NCI-H510A treated with DMSO at 0.1 percent for 48 hours (cell line): ENCODE results near the gene C9orf72.

Experiments used
- DNase-seq: peaks from one replicate; lab custom pipeline; 2025; lab: John Stamatoyannopoulos, UW

C9orf72 gene

GRCh38 chr9:27538647-27539046 is 34.6 kb downstream of the C9orf72 start:
- DNase-seq: no peak

- DNase-seq: no peak
Observed at GRCh38 chr9:27537756-27538155, 35.5 kb downstream of the C9orf72 start.

- no peak for DNase-seq
Observed at GRCh38 chr9:27537027-27537435, 36.2 kb downstream of the C9orf72 start.

- no peak for DNase-seq
Observed at GRCh38 chr9:27536168-27536567, 37.1 kb downstream of the C9orf72 start.

DNA sequence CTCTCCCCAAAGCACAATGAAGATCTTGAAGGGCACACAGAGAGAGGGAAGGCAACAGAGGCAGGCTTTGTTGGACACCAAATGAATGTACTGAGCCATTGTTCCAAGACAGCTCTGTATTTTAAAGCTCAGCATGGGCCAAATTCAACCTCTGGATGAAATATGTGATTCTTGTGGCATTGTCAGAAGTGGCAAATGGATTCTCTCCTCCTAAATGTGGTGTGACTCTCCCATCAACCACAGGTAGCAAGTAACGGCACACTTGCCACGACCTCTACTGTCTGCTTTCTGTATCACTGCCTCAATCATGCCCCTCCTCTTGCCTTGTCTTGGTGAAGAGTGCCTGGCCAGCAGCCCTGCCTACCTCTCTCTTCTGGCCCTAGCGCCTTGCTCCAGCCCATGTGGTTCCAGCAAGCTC is 37.6 kb downstream of the C9orf72 start:
- DNase-seq: no peak

- no peak for DNase-seq
Observed at GRCh38 chr9:27534658-27535209, 38.5 kb downstream of the C9orf72 start.

- DNase-seq: no peak
Observed at GRCh38 chr9:27534131-27534530, 39.1 kb downstream of the C9orf72 start.

DNA sequence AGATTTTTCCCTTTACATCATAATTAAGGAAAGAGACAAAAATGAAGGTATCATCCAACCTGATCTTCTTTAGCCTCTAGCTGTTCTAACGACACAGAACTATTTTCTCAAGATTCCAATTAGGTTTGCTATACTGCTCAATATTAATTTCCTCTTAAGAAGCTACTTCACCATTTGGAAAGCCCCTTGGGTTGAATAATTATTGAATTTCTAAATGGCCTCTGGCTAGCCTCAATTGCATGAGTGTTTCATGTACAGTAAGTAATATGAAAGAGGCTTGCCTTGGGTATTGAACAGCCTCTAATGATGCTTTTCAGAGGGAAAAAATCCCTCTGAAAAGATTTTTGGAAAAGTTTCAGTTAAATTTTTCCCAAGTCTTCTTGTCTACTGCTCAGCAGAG is 40.0 kb downstream of the C9orf72 start:
- no peak for DNase-seq

- DNase-seq: no peak
Observed at GRCh38 chr9:27532046-27532445, 41.2 kb downstream of the C9orf72 start.

DNA sequence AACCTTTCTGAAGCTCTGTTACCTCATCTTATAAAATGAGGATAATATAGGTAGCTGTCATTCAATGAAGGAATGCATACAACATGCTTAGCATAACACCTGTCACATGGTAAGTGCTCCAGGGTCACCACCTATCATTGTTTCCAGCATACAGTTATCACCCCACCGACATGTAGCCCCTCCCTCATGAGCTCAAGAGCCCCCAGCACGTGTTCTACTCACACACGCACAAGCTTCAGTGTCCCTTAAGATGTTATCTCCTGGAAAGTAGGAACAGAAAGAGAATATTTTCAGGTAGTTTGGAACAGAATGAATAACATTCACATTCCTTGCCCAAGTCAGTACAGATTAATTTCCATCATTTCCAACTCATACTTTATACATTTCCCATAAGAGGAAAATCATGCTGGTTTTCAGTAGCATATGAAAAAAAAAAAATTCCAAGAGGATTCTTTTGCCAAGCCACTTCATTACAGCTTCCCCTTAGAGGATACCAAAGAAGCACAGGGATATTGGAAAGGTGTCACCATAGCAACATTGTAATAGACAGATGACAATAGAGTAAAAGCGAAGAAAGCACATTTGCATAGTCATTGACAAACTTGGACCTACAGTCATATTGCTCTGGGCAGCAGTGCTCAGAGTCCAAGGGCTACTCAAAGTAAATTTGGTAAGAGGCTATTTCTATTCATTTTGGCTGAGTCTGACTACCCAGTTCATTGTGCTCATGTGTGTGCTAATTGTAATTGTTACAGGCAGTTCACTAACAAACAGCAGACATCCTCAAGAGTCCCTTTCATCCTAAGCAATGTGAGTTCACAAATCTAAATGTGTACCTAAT is 42.1 kb downstream of the C9orf72 start:
- DNase-seq: no peak

GRCh38 chr9:27529316-27530278 is 43.7 kb downstream of the C9orf72 start, which contains the start of gene MOB3B:
MOB3B (minus strand) TSS chr9:27529814; CDS start chr9:27455550, 74,264 bp downstream.
- DNase-seq: peak; percentile 29

DNA sequence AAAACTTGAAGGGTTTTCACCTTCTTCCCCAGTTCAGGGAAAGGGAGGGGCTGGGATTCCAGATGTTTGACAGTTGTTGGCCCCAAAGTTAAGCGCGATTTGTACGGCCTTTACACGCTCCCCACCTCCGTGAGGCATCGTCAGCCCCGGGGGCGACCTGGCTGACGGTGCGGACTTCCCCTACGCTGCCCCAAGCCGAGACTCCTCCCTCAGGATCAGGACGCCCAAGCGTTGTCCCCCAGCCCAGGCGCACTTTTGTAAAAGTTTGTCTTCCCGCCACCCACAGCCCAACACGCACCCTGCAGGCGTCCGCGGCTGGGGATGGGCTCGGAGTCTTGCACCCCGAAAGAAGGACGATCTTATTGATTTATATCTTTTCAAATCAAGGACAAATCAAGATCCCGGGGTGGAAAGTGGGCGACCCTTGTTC is 44.4 kb downstream of the C9orf72 start:
- DNase-seq: no peak

- DNase-seq: no peak
Observed at GRCh38 chr9:27528076-27528885, 45.0 kb downstream of the C9orf72 start.

GRCh38 chr9:27527702-27528075 is 45.6 kb downstream of the C9orf72 start:
- no peak for DNase-seq

GRCh38 chr9:27524236-27524635 is 49.0 kb downstream of the C9orf72 start, which contains the start of gene IFNK:
IFNK (plus strand) TSS chr9:27524290; CDS start chr9:27524337, 47 bp downstream.
- DNase-seq: no peak

- DNase-seq: no peak
Observed at GRCh38 chr9:27523141-27523540, 50.1 kb downstream of the C9orf72 start.

- no peak for DNase-seq
Observed at GRCh38 chr9:27520986-27521385, 52.3 kb downstream of the C9orf72 start.

DNA sequence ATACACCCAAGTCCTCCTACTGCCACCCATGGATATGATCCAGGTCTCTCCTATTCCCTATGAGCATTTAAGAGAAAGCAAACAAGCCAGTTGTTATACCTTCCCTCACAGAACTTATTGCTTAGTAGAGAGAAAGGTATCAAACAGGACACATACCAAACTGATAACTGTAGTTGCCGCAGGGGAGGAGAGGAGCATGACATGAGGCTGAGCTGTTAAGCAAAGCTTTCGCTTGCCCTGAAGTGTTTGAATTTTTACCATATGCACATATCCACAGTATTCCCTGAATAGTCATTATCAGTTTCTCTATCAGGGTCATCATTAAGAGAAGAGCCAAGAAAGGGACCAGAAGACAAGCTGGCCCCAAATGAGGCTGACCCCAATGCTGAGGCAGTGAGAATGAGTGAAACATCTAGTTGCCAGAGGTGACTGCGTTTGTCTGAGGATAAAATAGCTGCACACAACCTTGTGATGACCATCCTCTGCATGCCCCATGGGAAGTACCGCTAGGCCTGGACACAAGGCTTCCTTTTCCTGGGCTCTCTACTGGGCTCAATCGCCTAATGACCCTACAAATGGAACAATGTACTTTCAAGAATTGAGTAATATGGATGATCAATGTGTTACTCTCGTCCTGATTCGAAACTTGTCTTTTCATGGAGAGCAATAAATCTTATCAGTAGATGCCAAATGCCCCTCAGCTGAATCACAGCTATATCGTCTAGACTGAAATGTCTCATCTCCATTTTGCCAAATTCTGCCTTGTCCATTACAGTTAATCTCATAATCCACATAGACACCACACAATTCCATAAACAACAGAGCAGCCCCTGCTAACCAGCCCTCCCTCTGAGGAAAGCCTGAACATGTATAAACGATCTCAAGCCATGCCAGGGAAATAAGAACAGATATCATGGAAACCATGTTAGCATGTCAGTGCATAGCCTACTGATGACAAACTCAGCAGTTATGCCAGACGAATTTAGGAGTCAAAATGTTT is 53.5 kb downstream of the C9orf72 start:
- DNase-seq: no peak

DNA sequence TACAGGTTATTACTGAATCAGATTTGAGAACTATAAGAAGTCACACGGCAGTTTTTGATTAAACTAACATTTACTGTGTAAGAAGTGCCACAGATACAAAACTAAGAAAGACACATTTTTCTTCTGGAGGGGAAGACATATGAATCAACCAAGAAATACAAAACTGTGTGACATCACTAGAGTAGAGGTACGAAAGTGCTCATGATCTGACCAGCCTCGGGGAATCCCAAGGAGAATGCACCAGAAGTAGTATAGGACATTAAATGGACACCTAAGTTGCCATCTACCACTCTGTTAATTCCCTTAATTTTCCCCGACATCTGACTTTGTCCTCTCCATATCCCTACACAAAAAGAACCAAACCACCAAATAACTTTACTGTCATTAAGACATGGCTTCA is 54.5 kb downstream of the C9orf72 start:
- no peak for DNase-seq

- no peak for DNase-seq
Observed at GRCh38 chr9:27518006-27518405, 55.3 kb downstream of the C9orf72 start.
